ENCODE results near the gene CPEB2.

The CPEB2 gene

DNA sequence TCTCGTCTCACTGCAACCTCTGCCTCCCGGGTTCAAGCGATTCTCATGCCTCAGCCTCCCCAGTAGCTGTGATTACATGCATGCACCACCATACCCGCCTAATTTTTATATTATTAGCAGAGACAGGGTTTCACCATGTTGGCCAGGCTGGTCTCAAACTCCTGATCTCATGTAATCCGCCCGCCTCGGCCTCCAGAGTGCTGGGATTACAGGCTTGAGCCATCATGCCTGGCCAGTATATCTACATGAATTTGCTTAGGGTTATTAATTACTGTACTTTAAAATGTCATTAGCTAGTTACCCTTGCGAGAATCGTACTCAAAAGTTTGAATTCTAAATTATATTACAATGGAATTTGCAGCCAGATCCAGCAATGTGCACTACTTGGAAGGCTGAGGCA lies 8.9 kb downstream of the CPEB2 start:
- DNase-seq = no peak

DNA sequence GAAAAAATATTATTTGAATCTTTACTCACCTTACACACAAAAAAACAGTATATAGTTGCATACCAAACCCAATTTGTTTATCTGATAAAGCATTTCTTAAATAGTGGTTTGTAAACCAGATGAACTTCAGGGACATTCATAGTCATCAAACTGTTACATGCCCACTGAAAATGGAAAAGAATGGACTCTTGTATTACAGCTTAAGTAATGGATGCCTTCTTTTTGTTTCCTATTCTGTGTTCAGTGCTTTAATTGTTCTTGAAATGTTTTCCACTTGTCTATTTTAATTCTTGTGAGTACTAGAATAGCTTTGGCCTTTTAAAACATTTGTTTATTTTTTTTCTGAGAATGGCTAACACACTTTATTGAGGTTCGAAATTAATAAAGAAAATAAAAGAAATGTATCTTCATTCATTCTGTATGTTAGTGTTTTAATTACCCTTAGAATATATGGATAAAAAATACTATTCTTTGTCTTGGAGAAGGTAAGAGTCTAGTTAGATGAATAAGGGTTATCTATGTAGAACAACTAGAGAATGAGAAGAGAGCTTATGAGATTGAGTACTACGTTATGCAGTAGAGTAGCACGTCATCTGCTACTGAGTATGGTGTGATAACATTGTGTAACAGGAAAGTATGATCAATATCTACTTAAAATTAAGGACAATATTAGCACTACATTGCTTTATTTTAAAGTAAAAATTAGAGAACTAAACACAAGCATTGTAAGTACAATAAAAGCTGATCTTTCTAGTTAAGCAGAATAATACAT lies 9.9 kb downstream of the CPEB2 start:
- DNase-seq = no peak

DNA sequence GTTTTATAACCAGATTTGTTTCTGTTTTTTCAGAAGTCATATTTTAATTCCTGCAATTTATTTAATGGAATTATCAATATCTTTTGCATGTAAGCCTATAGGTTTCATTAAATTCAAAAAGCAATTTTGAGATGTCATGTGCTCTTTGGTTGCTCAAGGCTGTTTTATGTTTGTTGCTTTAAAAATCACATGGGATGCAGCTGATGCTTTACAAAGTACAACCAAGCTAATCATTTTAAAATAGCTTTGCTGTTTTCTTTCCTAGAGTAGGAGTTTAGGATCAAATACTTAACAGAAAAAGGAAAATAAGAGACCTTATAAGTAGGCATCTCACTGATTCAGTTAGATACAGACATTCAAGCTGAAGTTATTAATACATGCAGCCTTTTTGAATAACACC lies 11.3 kb downstream of the CPEB2 start:
- DNase-seq = no peak

DNA sequence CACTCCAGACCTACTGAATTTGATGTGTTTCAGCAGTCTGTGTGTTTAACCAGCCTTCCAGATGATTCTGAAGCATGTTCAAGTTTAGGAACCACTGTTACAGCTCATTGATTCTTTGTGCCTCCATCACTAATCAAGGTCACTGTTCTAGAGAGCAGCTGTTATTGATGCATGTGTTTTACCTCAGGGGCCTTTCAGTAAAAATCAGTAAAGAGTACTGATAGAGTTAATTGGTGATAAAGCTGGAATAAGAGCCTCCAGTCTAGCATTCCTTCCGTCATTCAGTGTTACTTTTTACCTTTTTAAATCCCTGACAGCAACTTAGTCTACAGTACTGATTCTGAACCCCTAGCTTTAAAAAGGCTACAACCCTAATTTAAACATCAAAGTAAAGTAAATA lies 12.9 kb downstream of the CPEB2 start:
- no peak for DNase-seq

DNA sequence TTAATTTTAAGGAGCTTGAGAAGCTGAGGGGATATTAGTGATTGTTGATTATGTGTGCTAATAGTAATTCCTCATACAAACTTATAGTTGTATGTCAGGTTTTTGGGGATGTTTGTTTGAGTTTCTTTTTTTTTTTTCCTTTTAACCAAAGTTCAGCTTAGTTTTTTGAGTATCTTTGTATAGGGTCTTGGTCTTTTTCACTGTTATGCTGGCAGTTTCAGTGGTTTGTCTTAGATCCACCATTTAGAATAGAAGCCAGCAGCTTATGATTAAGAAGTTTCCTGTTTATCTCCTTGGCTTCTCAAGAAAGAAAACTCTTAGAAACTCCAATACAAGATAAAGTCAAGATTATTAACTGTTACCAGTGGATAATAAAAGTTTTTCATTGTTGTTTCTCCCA lies 16.1 kb downstream of the CPEB2 start:
- DNase-seq = no peak

DNA sequence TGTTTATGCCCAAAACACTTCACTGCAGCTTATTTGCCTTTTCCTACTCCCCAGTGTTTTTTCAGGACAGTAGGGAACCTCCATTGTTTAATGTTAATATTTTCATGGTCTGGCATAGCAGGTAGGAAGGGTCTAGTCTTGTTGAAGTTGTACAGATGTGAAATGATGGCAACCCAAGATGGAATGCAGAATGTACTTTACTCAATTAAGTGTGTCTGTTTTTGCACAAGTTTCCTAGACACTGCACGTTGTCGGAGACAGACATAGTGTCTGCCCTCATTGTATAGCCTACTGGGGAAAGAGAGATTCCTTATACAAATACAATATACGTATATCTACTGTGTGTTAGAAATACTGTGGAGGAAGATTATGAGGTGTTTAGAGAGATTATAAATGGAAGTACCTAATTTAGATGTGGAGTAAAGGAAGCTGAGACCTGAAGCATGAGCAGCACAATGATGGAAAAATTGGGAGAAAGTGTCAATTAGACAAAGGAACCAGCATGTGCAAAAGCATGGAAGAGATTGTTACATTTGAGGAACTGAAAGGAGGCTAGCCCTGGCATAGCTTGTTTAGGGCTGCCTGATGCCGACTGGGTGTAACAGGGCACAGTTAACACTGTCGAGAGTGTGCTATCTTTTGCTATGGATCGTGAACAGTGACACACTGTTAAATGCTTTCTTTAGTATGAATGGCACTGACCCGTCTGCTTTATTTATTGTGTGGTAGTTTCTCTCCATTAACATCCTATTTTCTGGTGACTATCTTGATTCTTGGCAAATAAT lies 18.4 kb downstream of the CPEB2 start:
- no peak for DNase-seq

DNA sequence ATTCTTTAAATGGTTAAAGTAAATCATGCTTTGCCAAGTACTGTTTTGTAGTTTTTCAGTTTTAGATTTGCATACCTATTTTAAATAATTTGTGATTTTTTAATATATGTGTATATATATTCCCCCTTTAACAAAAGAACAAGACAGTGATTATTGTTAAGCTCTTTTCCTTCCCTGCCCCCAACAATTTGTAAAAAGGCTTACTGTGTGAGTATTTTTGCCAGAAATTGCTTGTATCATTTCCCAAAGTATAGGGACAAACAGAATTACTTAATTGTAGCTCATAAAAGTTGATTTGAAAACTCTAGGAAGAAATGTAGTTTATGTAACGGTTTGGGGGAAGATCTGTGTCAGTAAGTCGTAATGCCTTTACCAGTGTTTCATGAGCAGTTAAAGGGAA lies 19.0 kb downstream of the CPEB2 start:
- no peak for DNase-seq

DNA sequence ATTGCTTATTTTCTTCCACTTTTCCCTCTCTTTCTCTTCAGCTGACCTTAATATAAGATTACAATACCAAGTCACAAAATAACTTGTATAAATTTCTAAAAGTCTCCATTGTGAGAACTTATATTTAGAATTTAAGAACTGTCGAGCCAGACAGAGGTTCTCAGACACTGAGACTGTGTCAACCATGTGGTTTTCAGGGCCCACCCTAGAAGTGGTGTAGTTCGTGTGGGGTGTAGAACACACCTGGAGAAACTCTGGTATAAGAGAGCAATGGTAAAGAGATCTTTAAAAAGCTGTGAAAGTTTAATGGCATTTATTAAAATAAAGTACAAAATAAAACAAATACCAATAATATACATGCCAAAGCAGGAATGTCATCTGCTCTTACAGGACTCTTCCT lies 19.7 kb downstream of the CPEB2 start:
- DNase-seq = no peak

DNA sequence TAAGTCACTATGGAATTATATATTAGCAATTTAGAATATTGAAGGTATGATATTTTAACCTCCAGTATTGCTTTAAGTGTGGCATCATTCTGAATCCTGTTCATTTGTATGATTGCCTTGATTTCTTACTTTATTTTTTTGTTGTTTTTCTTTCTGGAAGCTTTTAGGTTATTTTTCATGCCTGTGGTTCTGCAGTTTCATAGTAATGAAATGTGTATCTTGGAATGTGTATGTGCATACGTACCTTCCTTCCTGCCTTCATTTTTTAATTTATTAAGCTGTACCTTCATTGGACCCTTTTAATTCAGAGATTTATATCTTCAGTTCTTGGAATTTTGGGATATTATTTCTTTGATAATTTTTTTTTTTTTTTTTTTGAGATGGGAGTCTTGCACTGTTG lies 22.1 kb downstream of the CPEB2 start:
- no peak for DNase-seq

DNA sequence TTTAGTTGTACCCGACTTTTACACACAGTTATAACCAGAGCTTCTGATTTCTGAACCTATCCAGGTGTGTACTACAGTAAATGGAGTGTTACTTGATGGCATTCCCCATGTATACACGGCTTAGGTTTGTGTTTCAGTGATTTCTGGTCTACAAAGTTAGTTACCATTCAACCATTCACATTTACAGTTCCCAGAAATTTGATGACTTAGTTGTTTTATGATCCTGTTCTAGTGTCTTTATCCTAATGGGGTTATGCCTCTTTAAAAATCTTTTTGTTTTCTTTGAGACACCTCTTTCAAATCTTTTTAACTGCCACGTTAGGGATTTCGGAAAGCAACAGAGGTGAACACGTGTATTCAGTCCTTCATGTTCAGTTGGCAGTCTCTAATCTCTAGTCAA lies 23.4 kb downstream of the CPEB2 start:
- no peak for DNase-seq

DNA sequence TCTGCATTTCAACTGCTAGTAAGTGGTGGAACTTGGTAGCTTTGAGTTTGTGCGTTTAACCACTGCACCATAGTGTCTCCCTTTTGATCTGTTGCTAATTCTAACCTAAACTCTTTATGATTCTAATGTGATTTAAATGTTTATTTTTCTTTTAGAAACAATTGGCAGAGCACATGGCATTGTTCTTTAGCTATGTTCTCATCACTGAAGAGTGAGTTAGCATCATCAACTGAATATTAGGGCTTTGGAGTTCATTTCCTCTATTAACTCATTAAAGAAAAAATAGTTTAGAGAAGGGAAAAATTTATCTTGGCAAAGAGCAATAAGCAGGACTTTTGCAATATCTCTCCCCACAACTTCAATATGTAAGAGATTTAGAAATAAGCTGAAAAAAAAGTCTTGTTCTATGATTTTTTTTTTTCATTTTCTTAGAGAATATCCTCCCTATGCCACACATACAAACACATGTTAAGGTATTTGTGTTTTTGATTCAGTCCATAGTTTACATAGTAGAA lies 25.7 kb downstream of the CPEB2 start:
- DNase-seq = no peak

DNA sequence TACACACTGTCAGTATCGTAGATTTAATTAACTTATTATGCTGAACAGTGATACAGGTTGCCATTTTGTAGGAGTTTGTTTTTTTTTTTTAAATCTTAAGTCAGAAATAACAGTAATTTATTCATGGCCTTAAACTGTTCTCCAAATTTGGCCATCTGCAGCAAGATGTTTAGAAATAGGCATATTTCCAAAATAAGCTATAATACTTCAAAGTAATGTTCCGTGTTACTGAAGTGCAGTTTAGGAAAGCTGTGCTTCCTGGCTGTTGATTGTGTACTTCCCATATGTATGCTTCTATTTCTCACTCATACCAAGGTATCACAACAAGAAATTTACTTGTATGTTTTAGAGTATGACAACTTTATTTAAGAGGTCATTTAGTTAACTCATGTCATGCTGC lies 28.9 kb downstream of the CPEB2 start:
- DNase-seq = no peak

DNA sequence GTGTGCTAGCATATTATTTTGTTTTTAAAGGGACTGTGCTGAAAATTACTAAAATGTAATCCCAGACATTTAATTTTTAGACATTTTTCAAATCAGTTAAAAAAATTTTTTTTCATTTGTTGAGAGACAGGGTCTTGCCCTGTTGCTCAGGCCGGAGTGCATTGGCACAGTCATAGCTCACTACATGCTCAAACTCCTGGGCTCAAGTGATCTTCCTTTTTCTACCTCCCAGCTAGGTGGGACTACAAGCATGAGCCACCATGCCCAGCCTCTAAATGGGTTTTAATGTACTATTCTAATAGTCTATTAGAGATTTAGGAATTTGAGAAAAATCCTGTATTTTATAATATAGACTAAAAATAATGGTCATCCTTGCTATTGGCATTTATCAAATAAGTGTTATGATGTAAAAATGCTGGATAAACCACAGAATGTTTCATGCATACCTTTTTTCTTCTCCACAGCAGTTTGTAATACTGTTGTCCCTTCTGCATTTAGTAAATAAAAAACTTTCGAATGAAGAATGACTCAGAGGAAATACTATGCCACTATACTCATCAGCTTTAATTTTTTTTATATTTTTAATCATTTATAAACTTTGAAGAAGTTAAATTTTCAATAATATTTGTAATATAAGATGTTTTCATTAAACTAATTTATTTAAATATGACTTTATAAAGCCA lies 29.9 kb downstream of the CPEB2 start:
- no peak for DNase-seq

DNA sequence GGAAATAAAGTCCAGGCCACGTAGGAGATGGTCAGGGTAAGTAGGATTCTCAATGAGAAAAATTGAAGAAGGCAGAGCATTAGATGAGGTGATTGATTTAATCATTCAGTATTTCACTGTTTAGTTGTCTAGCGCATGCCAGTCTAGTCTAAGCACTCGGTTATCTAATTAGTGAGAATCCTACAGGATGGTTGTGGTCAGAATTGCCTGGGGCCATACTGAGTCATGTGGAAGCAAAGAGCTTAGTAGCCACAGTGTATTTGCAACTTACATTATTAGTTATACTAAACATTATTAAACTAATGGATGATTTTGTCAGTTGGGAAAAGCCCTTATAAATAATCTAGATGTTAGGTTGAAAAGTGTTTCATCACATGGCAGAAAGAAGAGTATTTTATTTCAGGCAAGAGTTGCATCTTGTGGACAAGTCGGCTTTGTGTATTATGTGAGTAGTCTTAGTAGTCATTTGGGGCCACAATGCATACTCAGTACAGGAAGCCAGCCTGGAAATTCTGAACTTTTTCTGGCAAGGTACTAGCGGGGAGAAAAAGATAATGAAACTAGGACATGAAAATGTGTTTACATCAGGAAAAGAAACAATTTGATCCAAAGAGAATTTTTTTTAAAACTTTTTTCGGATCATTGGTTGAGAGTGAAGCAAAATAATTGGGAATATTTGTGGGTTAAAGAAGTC lies 31.9 kb downstream of the CPEB2 start:
- DNase-seq = no peak

DNA sequence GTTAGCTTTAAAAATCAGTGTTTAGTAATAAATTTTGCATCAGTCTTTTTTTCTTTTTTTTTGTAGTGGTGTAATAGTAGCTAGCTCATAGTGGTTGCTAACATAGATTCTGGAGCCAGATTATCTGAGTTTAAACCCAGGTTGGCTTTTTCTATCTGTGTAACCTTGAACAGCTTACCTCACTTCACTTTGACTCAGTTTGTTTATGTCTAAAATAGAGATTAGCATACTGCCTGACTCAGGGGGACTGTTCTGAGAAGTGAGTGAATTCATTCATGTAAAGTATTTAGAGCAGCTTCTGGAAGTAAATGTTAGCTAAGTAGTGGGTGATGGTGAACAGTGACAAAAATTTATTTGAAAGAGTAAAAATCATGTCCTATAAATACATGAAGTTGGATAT lies 32.9 kb downstream of the CPEB2 start:
- no peak for DNase-seq

DNA sequence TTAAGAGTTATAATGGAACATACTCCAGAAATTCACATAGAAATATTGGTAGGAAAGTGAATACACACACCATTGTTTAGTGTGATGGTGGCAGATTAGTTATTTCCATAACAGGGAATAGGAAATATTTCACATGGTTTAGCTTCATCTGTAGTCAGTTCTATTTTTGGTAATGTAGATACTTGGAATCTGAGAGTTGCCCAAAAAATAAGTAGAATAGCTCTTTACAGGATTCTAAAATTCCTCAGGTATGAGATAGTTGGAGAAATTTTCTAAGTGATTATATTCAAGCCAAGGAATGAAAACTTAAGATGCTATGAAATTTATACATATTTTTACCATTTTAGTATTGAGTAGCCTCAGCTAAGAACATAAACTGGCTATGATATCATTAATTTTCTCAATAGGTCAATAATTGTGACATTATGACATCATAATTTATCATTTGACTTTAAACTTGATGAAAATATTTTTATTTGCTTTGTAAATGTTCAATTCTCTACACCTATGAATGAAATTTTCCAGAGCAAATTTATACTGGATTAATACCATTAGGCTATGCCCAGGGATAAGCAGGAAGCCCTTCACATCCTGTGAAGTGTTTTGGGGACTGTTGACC lies 35.8 kb downstream of the CPEB2 start:
- no peak for DNase-seq

DNA sequence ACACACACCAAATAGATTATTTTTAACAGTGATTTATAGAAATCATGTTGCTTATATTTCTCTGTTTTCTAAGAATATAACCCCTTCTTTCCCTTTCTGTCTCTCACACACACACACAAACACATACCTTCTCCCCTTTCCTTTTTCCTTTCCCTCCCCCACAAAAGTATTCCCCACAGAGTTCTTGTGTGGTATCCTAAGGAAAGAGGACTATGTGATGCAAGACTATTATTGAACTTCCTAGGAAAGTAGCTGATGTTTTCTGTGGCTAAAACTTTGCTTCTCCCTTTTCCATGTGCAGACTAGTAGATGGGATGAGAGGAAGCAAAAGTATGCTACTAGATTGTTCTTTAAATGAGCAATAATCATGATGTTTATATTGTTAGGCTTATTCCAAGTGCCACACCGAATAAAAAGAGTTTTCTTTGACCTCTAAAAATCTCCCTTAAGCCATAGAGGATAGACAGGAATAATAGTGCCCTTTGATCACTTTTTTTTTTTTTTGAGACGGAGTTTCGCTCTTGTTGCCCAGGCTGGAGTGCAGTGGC lies 38.7 kb downstream of the CPEB2 start:
- no peak for DNase-seq

DNA sequence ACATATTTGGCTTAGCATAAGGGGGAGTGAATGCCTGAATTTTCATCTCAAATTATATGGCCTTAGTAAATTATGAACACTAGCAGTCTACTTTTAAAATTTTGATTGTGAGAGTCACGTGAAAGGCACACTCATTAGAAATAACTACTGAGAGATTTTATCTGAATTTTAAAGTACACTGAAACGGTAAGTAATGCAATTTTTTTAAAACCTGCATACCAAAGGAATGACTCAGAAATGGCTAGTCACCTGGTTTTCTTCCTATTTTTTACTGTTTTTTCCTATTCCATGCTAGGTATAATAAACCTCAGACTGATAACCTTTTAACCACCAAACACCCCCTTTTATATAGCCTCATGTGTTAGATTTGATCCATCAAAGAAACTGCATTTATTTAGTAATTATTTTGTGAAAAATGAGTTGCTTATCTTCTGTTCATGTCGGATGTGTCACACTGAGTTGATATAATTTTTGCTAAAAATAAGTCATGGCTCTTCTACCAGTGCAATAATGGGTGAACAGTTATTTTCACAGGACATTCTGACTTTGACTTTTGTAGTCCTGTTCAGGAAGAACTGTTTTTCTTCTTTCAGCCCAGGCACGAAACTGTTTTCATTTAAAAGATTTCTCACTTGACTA lies 40.4 kb downstream of the CPEB2 start:
- no peak for DNase-seq

DNA sequence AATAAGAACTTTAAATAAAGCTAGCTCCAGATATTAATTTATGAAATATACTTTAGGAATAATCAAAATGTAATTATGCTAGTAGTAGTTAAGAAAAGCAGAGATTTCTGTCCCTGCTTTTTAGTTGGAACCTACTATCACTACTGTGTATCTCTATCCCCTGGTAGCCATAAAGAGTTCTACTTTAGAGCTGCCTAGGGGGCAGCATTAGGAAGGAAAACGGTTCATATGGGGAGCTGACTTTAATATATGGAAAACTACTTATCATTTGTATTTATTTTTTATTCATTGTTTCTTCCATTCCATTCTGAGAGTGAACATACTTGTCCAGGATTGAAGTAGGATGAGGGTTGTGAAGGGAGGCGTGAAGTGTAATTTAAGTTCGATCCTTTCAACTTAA lies 40.9 kb downstream of the CPEB2 start:
- no peak for DNase-seq

DNA sequence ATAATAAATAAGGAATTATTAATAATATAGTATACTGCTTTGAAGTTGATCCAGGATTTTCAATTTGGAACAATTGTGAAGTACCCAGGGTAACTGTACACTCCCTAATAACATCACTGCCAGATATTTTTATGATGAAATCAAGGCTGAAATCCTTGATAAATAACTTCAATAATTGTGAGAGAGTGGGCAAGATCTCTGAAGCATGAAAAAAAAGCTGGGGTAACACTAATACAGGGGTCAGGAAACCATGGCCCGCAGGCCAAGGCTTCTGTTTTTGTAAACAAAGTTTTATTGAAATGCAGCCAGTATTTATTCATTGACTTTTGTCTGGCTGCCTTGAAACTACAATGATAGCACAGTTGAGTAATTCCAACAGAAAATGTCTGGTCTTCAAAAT lies 41.6 kb downstream of the CPEB2 start:
- DNase-seq = no peak

DNA sequence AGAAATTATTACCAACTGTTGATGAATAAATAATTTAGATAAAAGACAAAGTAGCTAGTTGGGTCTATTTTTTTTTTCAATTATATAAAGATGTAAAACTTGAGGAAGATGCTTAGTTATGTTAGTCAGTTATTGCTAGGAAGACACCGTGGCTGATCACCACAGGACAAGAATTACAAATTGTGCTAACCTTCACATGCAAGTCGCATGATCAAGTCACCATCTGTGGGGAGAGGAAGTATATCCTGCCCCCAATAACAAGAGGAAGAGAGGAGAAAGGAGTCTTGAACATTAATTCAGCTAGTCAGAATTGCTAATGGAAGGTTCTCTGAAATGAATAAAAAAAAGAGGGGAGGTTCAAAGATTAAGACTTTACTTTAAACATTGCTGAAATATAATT lies 52.3 kb downstream of the CPEB2 start:
- no peak for DNase-seq

DNA sequence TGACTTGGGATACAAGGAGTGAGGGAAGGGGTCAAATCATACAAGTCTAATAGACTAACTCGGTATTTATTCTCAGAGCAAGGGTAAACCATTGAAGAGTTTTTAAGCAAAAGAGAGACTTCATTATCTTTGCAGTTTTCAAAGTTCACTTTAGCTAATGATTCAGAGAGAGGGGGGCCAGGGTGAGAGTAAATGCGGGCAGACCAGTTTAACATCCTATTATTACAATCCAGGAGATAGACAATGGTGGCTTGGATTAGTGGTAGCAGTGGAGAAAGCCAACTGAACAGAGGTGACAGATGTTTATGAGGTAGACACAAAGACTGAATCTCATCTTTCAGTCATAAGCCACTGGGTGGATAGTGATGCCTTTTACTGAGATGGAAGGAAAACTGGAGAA lies 57.9 kb downstream of the CPEB2 start:
- DNase-seq = no peak

Data from stimulated activated CD4-positive, alpha-beta T cell treated with anti-CD3 and anti-CD28 coated beads, Interleukin-2, amount 100 ng/mL, for 48 hours (primary cell).